CD4-positive, alpha-beta T cell (primary cell): ENCODE results near the gene PNLIPRP2. TPM values are rescaled to one million over a fixed set of nuclear protein-coding genes. Genes with fewer than 3 reads are reported as not detected.

ENCODE experiments used
- ATAC-seq: fragments of 200-7000 bp; cut with Tn5 transposase; one replicate; pipeline ENCODE4 v1.10.0; 2022; ENCODE audit warnings: mild to moderate bottlenecking; ENCODE audit not compliant: poor library complexity
- CTCF ChIA-PET: fragments of 350-600 bp; sonication (Branson Sonifier 250); formaldehyde crosslinking; loops from one replicate; lab custom pipeline; 2021; ENCODE audit warnings: antibody characterized with exemption, inconsistent platforms; lab: Charles Lee
- POLR2A ChIA-PET: fragments of 350-600 bp; sonication (Branson Sonifier 250); formaldehyde crosslinking; loops from one replicate; lab custom pipeline; 2021; ENCODE audit warnings: antibody characterized with exemption, inconsistent platforms; lab: Charles Lee
- DNase-seq, 14 experiments: peaks; one replicate each; pipeline ENCODE4 v3.0.0-alpha.2; 2013 to 2020; ENCODE audit warnings: mixed read lengths in 2 of 14
- H3K27ac ChIP-seq, 2 donors: one replicate each; pipeline versions ENCODE4 v1.5.1 to v1.7.0; 2013; ENCODE audit warnings: low read length in 2 of 2, low read depth in 1 of 2, mild to moderate bottlenecking in 1 of 2
- H3K27me3 ChIP-seq, 2 experiments: 1 replicate in 1 of 2; 2 replicates in 1 of 2; pipeline versions ENCODE4 v1.6.1 to v1.7.0; 2013; ENCODE audit warnings: low read length in 2 of 2, control low read depth in 1 of 2, mild to moderate bottlenecking in 1 of 2, moderate library complexity in 1 of 2; ENCODE audit not compliant: insufficient read depth in 2 of 2, control insufficient read depth in 1 of 2
- H3K36me3 ChIP-seq: one replicate; pipeline ENCODE4 v1.6.1; 2013; ENCODE audit warnings: low read length, control low read depth; ENCODE audit not compliant: insufficient read depth
- H3K4me1 ChIP-seq: one replicate; pipeline ENCODE4 v1.6.1; 2013; ENCODE audit warnings: low read length, control low read depth; ENCODE audit not compliant: insufficient read depth
- H3K4me3 ChIP-seq: one replicate; pipeline ENCODE4 v1.5.1; 2013; ENCODE audit warnings: mild to moderate bottlenecking, low read length, moderate library complexity
- H3K9me3 ChIP-seq, 2 experiments: 1 replicate in 1 of 2; 2 replicates in 1 of 2; pipeline versions ENCODE4 v1.6.1 to v1.7.0; 2013; ENCODE audit warnings: low read length in 2 of 2, mild to moderate bottlenecking in 2 of 2, control low read depth in 1 of 2, moderate library complexity in 1 of 2; ENCODE audit not compliant: control insufficient read depth in 1 of 2, insufficient read depth in 1 of 2
- H3K27ac Mint-ChIP-seq: one replicate; pipeline ENCODE4 v1.8.0; 2020; ENCODE audit warnings: mixed read lengths
- H3K27me3 Mint-ChIP-seq: one replicate; pipeline ENCODE4 v1.8.0; 2021; ENCODE audit warnings: mixed read lengths
- H3K36me3 Mint-ChIP-seq: one replicate; pipeline ENCODE4 v1.8.0; 2021; ENCODE audit warnings: low read depth, mixed read lengths
- H3K4me1 Mint-ChIP-seq: one replicate; pipeline ENCODE4 v1.8.0; 2021; ENCODE audit warnings: low read depth, mixed read lengths
- H3K4me3 Mint-ChIP-seq: one replicate; pipeline ENCODE4 v1.8.0; 2020; ENCODE audit warnings: mild to moderate bottlenecking, mixed read lengths
- H3K9me3 Mint-ChIP-seq: one replicate; pipeline ENCODE4 v1.8.0; 2020; ENCODE audit warnings: mixed read lengths
- CTCF ChIP-seq: fragments of 200-600 bp; IDR thresholded peaks from one replicate; pipeline ENCODE4 v1.8.0; 2022; ENCODE audit warnings: antibody characterized with exemption, mild to moderate bottlenecking
- intact Hi-C, 2 experiments: fragments of 100-400 bp; cut with DNase I in 1 of 2; cut with micrococcal nuclease in 1 of 2; formaldehyde crosslinking; loops; one replicate each; pipeline versions ENCODE4 v1.15.1 to v1.9.0; 2023 to 2025; cut with DNase I, micrococcal nuclease
- total RNA-seq, 174 experiments: library from RNA in 2 of 174; stranded (reverse) in 2 of 174; gene quantifications; one replicate each; pipeline ENCODE4 v1.2.3 and lab custom pipeline; 2021 to 2026

PNLIPRP2 gene
- total RNA-seq, 2 experiments from 2014 or later, result not detected

DNA sequence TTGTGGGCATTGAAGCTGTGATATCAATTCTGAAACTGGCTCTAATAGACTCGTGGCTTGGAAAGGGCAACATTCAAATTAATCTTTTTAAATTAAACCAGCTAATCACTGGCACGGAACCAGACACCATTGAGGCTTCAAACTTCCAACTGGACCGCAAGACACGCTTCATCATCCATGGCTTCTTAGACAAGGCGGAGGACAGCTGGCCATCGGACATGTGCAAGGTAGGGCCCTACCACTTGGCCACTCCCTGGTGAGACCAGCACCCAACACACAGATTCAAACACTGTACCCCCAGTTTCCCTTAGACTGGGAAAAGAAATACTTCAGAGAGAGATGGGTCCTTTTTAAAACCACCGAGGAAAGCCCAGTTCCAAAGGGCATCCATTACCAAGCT is 5.1 kb downstream of the PNLIPRP2 start:
- no peak for DNase-seq
- Mint-ChIP-seq H3K27me3 (peaks cover 67% of the 10 kb centered on the region), H3K4me1 (no peaks in the 10 kb centered on the region), H3K9me3 (no peaks in the 10 kb centered on the region), H3K4me3 (no peak overlapping the region), H3K36me3 (no peaks in the 10 kb centered on the region), H3K27ac (no peak overlapping the region)
- TF ChIP-seq CTCF, result no peak
- H3K27ac ChIP-seq, result no peak overlapping the region
- no peak overlapping the region for H3K4me3 ChIP-seq
- peaks cover 13 to 18% of the 10 kb centered on the region in 2 experiments for H3K27me3 ChIP-seq
- intact Hi-C loops, result loop anchor here in 1 of 2 experiments (10.0 kb wide), 1 partner anchor 1541 kb away; no protein-coding TSS in a partner anchor
- CTCF ChIA-PET, result no interaction called here
- POLR2A ChIA-PET, result no interaction called here
- no peaks in the 10 kb centered on the region for H3K9me3 ChIP-seq
- H3K4me1 ChIP-seq, result no peaks in the 10 kb centered on the region
- H3K36me3 ChIP-seq, result no peaks in the 10 kb centered on the region
- no peak for ATAC-seq

DNA sequence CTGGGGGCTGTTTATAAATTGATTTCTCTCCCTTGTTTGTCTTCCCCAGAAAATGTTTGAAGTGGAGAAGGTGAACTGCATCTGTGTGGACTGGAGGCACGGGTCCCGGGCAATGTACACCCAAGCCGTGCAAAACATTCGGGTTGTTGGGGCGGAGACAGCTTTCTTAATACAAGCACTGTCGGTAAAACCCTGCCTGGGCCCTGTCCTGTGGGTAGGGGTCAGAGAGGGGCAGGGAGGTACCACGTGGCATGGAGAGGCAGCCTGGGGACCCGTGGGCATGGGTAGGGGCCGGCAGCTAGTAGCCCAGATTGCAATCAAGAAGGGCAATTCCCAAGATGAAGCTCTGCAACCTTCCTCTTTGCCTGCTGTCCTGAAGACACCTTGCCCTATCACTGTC is 6.1 kb downstream of the PNLIPRP2 start:
- ChIA-PET POLR2A (no interaction called here), CTCF (no interaction called here)
- Histone ChIP-seq H3K9me3 (no peaks in the 10 kb centered on the region), H3K27me3 (peaks cover 13 to 19% of the 10 kb centered on the region in 2 experiments), H3K4me3 (no peak overlapping the region), H3K36me3 (no peaks in the 10 kb centered on the region), H3K27ac (no peak overlapping the region), H3K4me1 (no peaks in the 10 kb centered on the region)
- H3K36me3 Mint-ChIP-seq, result no peaks in the 10 kb centered on the region
- TF ChIP-seq CTCF, result no peak
- no peak overlapping the region for H3K4me3 Mint-ChIP-seq
- H3K4me1 Mint-ChIP-seq, result no peaks in the 10 kb centered on the region
- H3K27ac Mint-ChIP-seq, result no peak overlapping the region
- peaks cover 68% of the 10 kb centered on the region for H3K27me3 Mint-ChIP-seq
- no peaks in the 10 kb centered on the region for H3K9me3 Mint-ChIP-seq
- DNase-seq (no peak), ATAC-seq (no peak)
- intact Hi-C loops, result loop anchor here in 1 of 2 experiments (10.0 kb wide), 1 partner anchor 1542 kb away; no protein-coding TSS in a partner anchor

- no peaks in the 10 kb centered on the region for H3K36me3 Mint-ChIP-seq
- Histone ChIP-seq H3K9me3 (no peaks in the 10 kb centered on the region), H3K27ac (no peak overlapping the region), H3K4me3 (no peak overlapping the region), H3K27me3 (peaks cover 13 to 20% of the 10 kb centered on the region in 2 experiments), H3K4me1 (no peaks in the 10 kb centered on the region), H3K36me3 (no peaks in the 10 kb centered on the region)
- H3K4me1 Mint-ChIP-seq, result no peaks in the 10 kb centered on the region
- DNase-seq (no peak), ATAC-seq (no peak)
- H3K27me3 Mint-ChIP-seq, result peaks cover 61% of the 10 kb centered on the region
- TF ChIP-seq CTCF, result no peak
- intact Hi-C loops, result loop anchor here in 1 of 2 experiments (10.0 kb wide), 1 partner anchor 1543 kb away; no protein-coding TSS in a partner anchor
- no peak overlapping the region for H3K4me3 Mint-ChIP-seq
- H3K27ac Mint-ChIP-seq, result no peak overlapping the region
- no peaks in the 10 kb centered on the region for H3K9me3 Mint-ChIP-seq
- POLR2A ChIA-PET, result no interaction called here
- CTCF ChIA-PET, result no interaction called here
These were observed 6.7 kb downstream of the PNLIPRP2 start for GRCh38 chr10:116627386-116627933.
